Measurements from ENCODE around the gene LRCH1. TPM values are rescaled to one million over a fixed set of nuclear protein-coding genes. Genes with fewer than 3 reads are reported as not detected.

The LRCH1 gene
- total and polyA plus RNA-seq, 2 of the 4 experiments (the other 2 are of a cell fraction): 7.0 to 8.8 TPM

DNA sequence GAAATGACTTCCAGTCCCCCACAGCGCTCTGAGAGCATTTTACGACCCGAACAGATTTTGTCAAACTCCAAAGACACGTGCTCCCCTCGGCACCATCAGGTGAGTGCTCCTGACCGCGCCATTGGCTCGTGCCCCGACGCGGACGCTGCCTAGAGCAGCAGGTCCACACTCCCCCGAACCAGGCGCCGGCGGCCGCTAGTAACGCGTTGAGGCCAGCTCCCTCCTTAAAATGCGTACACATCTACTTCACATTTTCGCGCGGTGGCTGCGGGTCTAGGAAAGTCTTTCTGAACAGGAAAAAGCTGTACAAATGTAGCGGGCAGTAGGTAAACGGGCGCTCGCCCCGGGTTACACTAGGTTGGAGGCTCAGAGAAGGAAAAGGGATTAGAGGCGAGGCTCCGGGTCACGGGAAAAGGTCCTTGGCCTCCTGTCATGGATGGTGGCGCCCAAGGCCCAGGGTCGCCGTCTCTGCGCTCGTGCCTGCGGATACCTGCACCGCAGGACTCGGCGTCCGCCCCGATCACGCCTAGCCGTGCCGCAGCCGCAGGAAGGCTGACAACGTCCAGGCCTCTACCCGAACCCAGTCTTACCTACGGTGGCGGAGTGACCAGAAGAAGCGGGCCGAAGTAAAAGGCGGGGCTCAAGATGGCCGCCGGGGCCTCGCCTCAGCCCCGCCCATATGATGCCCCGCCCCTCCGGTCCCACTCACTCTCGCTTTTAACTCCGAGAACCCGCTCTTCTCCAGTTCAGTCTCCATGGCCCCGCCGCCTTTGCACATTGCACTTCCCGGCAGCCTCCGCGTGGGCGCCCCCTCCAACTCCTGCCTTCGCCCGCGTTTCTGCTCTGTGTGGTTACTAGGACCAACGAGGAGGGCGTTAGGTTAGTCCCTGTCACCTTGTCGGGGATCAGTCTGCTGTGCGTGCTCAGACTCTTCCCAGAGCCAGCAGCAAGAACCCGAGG, 243.8 kb downstream of the LRCH1 start, which contains the start of gene ESD (continued):
- TF ChIP-seq, protein P1, sequence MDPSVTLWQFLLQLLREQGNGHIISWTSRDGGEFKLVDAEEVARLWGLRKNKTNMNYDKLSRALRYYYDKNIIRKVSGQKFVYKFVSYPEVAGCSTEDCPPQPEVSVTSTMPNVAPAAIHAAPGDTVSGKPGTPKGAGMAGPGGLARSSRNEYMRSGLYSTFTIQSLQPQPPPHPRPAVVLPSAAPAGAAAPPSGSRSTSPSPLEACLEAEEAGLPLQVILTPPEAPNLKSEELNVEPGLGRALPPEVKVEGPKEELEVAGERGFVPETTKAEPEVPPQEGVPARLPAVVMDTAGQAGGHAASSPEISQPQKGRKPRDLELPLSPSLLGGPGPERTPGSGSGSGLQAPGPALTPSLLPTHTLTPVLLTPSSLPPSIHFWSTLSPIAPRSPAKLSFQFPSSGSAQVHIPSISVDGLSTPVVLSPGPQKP (IDR thresholded peaks at IDR 0.05; ENCODE audit: borderline replicate concordance, low read depth, low read length): no peak
